IPS DF 6.9 (cell line): ENCODE data around the gene TTYH3.

Source experiments
- DNase-seq: peaks from one replicate; pipeline ENCODE4 v3.0.0-alpha.2; 2013; ENCODE audit warnings: low read depth, low spot score
- H3K27ac ChIP-seq: one replicate; pipeline ENCODE4 v1.5.1; 2013; ENCODE audit warnings: low read length, control low read depth
- H3K27me3 ChIP-seq: 2 replicates; pipeline ENCODE4 v1.6.1; 2013; ENCODE audit warnings: mild to moderate bottlenecking, low read length; ENCODE audit not compliant: control insufficient read depth, insufficient read depth
- H3K36me3 ChIP-seq: 2 replicates; pipeline ENCODE4 v1.6.1; 2013; ENCODE audit warnings: low read length; ENCODE audit not compliant: control insufficient read depth, insufficient read depth
- H3K4me1 ChIP-seq: 2 replicates; pipeline ENCODE4 v1.6.1; 2013; ENCODE audit warnings: low read length; ENCODE audit not compliant: control insufficient read depth, insufficient read depth
- H3K4me3 ChIP-seq: 2 replicates; pipeline ENCODE4 v1.5.1; 2013; ENCODE audit warnings: mild to moderate bottlenecking, low read length
- H3K9me3 ChIP-seq: 2 replicates; pipeline ENCODE4 v1.6.1; 2013; ENCODE audit warnings: low read length, inconsistent platforms; ENCODE audit not compliant: control insufficient read depth, insufficient read depth
- WGBS: extraction: QIAGEN DNeasy Blood & Tissue Kit; methylation state at CpG from one replicate; pipeline ENCODE4 v1.1.7; 2013; ENCODE audit warnings: mixed read lengths, missing lambda C conversion rate; ENCODE audit not compliant: insufficient read length, insufficient coverage; 5-methylcytosine and 5-hydroxymethylcytosine counted together

Gene TTYH3

GRCh38 chr7:2651847-2652735 lies 20.3 kb downstream of the TTYH3 start:
- peaks cover 31% of the 10 kb centered on the region for H3K36me3 ChIP-seq
- no CpG with 5 or more reads among the region's 28 CpGs for WGBS
- H3K27me3 ChIP-seq, result no peaks in the 10 kb centered on the region
- H3K4me1 ChIP-seq, result peaks cover 2% of the 10 kb centered on the region
- no peak for DNase-seq
- H3K4me3 ChIP-seq, result no peak overlapping the region
- H3K9me3 ChIP-seq, result no peaks in the 10 kb centered on the region
- no peak overlapping the region for H3K27ac ChIP-seq

DNA sequence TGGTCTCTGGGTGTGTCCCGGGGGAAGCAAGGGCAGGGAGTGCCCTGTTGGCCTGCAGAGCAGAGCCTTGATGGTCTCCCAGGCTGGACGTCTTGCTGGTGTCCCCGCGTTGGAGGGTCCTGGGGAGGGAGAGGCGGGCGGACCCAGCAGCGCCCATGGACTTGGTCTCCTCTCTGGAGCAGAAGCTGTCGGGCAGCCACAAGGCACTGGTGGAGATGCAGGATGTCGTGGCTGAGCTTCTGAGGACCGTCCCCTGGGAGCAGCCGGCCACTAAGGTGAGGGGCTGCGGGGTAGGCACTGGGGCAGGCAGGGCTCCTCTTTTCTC lies 20.9 kb downstream of the TTYH3 start:
- WGBS, result no CpG with 5 or more reads among the region's 12 CpGs
- no peaks in the 10 kb centered on the region for H3K4me1 ChIP-seq
- H3K27me3 ChIP-seq, result no peaks in the 10 kb centered on the region
- H3K4me3 ChIP-seq, result no peak overlapping the region
- H3K36me3 ChIP-seq, result peaks cover 29% of the 10 kb centered on the region
- no peaks in the 10 kb centered on the region for H3K9me3 ChIP-seq
- H3K27ac ChIP-seq, result no peak overlapping the region
- DNase-seq, result no peak

DNA sequence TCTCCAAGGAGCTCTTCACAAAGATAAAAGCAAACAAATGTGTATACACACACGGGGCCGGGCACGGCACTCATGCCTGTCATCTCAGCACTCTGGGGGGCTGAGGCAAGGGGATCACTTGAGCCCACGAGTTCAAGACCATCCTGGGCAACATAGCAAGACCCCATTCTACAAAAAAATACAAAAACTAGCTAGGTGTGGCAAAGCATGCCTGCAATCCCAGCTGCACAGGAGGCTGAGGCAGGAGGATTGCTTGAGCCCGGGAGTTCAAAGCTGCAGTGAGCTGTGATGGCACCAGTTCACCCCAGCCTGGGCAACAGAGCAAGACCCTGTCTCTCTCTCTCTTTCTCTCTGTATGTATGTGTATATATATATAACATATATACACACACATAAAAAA lies 22.3 kb downstream of the TTYH3 start:
- H3K36me3 ChIP-seq, result peaks cover 34% of the 10 kb centered on the region
- WGBS, result no CpG with 5 or more reads among the region's 5 CpGs
- no peak overlapping the region for H3K4me3 ChIP-seq
- no peaks in the 10 kb centered on the region for H3K27me3 ChIP-seq
- DNase-seq, result no peak
- no peaks in the 10 kb centered on the region for H3K9me3 ChIP-seq
- H3K4me1 ChIP-seq, result no peaks in the 10 kb centered on the region
- H3K27ac ChIP-seq, result no peak overlapping the region

- Histone ChIP-seq H3K36me3 (peaks cover 39% of the 10 kb centered on the region), H3K4me1 (no peaks in the 10 kb centered on the region), H3K9me3 (no peaks in the 10 kb centered on the region), H3K27me3 (no peaks in the 10 kb centered on the region), H3K4me3 (no peak overlapping the region), H3K27ac (no peak overlapping the region)
- no peak for DNase-seq
- WGBS, result no CpG with 5 or more reads among the region's 29 CpGs
These were observed 24.3 kb downstream of the TTYH3 start for GRCh38 chr7:2655870-2656614.

GRCh38 chr7:2657208-2657607 lies 25.4 kb downstream of the TTYH3 start:
- H3K27ac ChIP-seq, result no peak overlapping the region
- H3K36me3 ChIP-seq, result peaks cover 38% of the 10 kb centered on the region
- WGBS, result no CpG with 5 or more reads among the region's 2 CpGs
- no peak overlapping the region for H3K4me3 ChIP-seq
- no peaks in the 10 kb centered on the region for H3K27me3 ChIP-seq
- H3K9me3 ChIP-seq, result no peaks in the 10 kb centered on the region
- H3K4me1 ChIP-seq, result no peaks in the 10 kb centered on the region
- no peak for DNase-seq

GRCh38 chr7:2657920-2658671 lies 26.3 kb downstream of the TTYH3 start:
- Histone ChIP-seq H3K4me1 (no peaks in the 10 kb centered on the region), H3K36me3 (peaks cover 38% of the 10 kb centered on the region), H3K27me3 (no peaks in the 10 kb centered on the region), H3K9me3 (no peaks in the 10 kb centered on the region), H3K27ac (no peak overlapping the region), H3K4me3 (no peak overlapping the region)
- no CpG with 5 or more reads among the region's 33 CpGs for WGBS
- DNase-seq, result no peak

GRCh38 chr7:2658941-2659340 lies 27.2 kb downstream of the TTYH3 start:
- Histone ChIP-seq H3K9me3 (no peaks in the 10 kb centered on the region), H3K4me1 (no peaks in the 10 kb centered on the region; the same call in 1 of the 2 replicates), H3K27me3 (no peaks in the 10 kb centered on the region), H3K36me3 (peaks cover 38% of the 10 kb centered on the region), H3K27ac (no peak overlapping the region), H3K4me3 (no peak overlapping the region)
- no peak for DNase-seq
- WGBS, result no CpG with 5 or more reads among the region's 15 CpGs

DNA sequence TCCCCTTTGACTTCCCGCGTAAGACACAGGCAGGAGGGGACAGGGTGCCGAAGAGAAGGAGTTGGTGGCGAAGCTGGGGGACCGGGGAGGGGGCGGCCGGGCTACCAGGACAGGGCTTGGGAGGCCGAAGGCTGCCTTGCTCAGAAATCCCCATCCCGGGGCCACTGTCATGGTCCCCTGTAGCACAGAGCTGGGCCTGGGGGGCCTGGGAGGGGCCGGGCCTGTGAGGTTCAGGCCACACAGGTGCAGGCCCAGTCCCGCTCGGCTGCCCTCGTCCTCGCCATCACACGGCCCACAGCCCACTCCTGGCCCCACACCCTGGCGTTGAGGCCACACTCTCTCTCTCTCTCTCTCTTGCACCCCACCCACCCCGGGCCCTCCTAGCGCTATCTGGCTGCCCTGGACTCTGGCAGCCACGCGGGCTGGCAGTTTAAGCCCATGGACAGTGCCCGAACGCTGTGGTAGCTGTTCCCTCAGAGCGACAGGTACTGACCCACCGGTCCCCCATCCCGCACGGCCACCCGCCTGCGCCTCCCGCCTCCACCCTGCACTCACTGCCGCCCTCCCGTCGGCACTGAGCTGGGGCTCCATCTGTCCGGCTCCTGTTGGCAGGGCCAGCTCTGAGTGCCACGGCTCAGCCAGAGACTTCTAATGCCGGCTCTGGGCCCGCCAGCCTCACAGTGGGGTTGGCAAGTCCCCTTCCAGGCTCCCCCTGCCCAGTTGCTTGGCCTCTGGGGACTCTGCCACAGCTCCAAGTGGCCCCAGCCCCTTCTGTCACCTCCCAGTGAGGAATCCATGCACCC lies 28.0 kb downstream of the TTYH3 start:
- Histone ChIP-seq H3K4me3 (no peak overlapping the region), H3K9me3 (no peaks in the 10 kb centered on the region), H3K27me3 (no peaks in the 10 kb centered on the region), H3K4me1 (no peaks in the 10 kb centered on the region; the same call in 1 of the 2 replicates), H3K27ac (no peak overlapping the region), H3K36me3 (peaks cover 38% of the 10 kb centered on the region)
- WGBS, result no CpG with 5 or more reads among the region's 36 CpGs
- DNase-seq, result no peak

- Histone ChIP-seq H3K4me1 (no peaks in the 10 kb centered on the region; the same call in 1 of the 2 replicates), H3K4me3 (no peak overlapping the region), H3K27ac (no peak overlapping the region), H3K36me3 (peaks cover 38% of the 10 kb centered on the region), H3K9me3 (no peaks in the 10 kb centered on the region), H3K27me3 (no peaks in the 10 kb centered on the region)
- no CpG with 5 or more reads among the region's 36 CpGs for WGBS
- no peak for DNase-seq
These were observed 28.7 kb downstream of the TTYH3 start for GRCh38 chr7:2660359-2661095.
